ENCODE data around the gene LY9. TPM values are rescaled to one million over a fixed set of nuclear protein-coding genes. Genes with fewer than 3 reads are reported as not detected.

Gene LY9
- total RNA-seq, 2 donors from 2014 or later, result 0.41 to 0.71 TPM

GRCh38 chr1:160836561-160836960, 40.6 kb downstream of the LY9 start:
- Histone ChIP-seq H3K9me3 (no peaks in the 10 kb centered on the region), H3K4me3 (no peak overlapping the region), H3K4me1 (ENCODE audit: control insufficient read depth in 1 of 2, low read depth in 2 of 2) (peaks cover 7 to 13% of the 10 kb centered on the region in 2 donors), H3K36me3 (no peaks in the 10 kb centered on the region), H3K27ac (no peak overlapping the region), H3K27me3 (replicated peaks; ENCODE audit: insufficient read depth) (no peaks in the 10 kb centered on the region)
- TF ChIP-seq CTCF (IDR thresholded peaks at IDR 0.05), result no peak
- DNase-seq (ENCODE audit: low spot score) (no peak), ATAC-seq (ENCODE audit: insufficient number of reproducible peaks, low FRiP score, low read depth) (no peak)

GRCh38 chr1:160836981-160837557, 41.1 kb downstream of the LY9 start:
- no peak for TF ChIP-seq CTCF (IDR thresholded peaks at IDR 0.05)
- Histone ChIP-seq H3K27me3 (replicated peaks; ENCODE audit: insufficient read depth) (no peaks in the 10 kb centered on the region), H3K9me3 (no peaks in the 10 kb centered on the region), H3K36me3 (no peaks in the 10 kb centered on the region), H3K4me3 (no peak overlapping the region), H3K4me1 (ENCODE audit: control insufficient read depth in 1 of 2, low read depth in 2 of 2) (peaks cover 7 to 13% of the 10 kb centered on the region in 2 donors), H3K27ac (no peak overlapping the region)
- ATAC-seq (ENCODE audit: insufficient number of reproducible peaks, low FRiP score, low read depth), result no peak
- DNase-seq (ENCODE audit: low spot score), result no peak

- ATAC-seq (ENCODE audit: insufficient number of reproducible peaks, low FRiP score, low read depth), result no peak
Observed at GRCh38 chr1:160837558-160838205, 41.7 kb downstream of the LY9 start.

GRCh38 chr1:160838888-160839287, 42.9 kb downstream of the LY9 start:
- Histone ChIP-seq H3K36me3 (no peaks in the 10 kb centered on the region), H3K27me3 (replicated peaks; ENCODE audit: insufficient read depth) (no peaks in the 10 kb centered on the region), H3K9me3 (no peaks in the 10 kb centered on the region), H3K27ac (no peak overlapping the region), H3K4me1 (ENCODE audit: control insufficient read depth in 1 of 2, low read depth in 2 of 2) (peaks cover 7 to 14% of the 10 kb centered on the region in 2 donors), H3K4me3 (no peak overlapping the region)
- TF ChIP-seq CTCF (IDR thresholded peaks at IDR 0.05), result no peak
- ATAC-seq (ENCODE audit: insufficient number of reproducible peaks, low FRiP score, low read depth), result no peak
- no peak for DNase-seq (ENCODE audit: low spot score)

More at GRCh38 chr1:160837558-160838205, 41.7 kb downstream of the LY9 start:
- Histone ChIP-seq H3K27me3 (replicated peaks; ENCODE audit: insufficient read depth) (no peaks in the 10 kb centered on the region), H3K27ac (no peak overlapping the region), H3K9me3 (no peaks in the 10 kb centered on the region), H3K36me3 (no peaks in the 10 kb centered on the region), H3K4me3 (no peak overlapping the region), H3K4me1 (ENCODE audit: control insufficient read depth in 1 of 2, low read depth in 2 of 2) (peaks cover 7 to 13% of the 10 kb centered on the region in 2 donors)
- TF ChIP-seq CTCF (IDR thresholded peaks at IDR 0.05), result no peak
- DNase-seq (ENCODE audit: low spot score), result no peak

- no peak for TF ChIP-seq CTCF (IDR thresholded peaks at IDR 0.05)
- Histone ChIP-seq H3K4me1 (ENCODE audit: control insufficient read depth in 1 of 2, low read depth in 2 of 2) (peaks cover 7 to 20% of the 10 kb centered on the region in 2 donors), H3K27ac (no peak overlapping the region), H3K36me3 (no peaks in the 10 kb centered on the region), H3K9me3 (no peaks in the 10 kb centered on the region), H3K27me3 (replicated peaks; ENCODE audit: insufficient read depth) (no peaks in the 10 kb centered on the region), H3K4me3 (no peak overlapping the region)
- ATAC-seq (ENCODE audit: insufficient number of reproducible peaks, low FRiP score, low read depth) (no peak), DNase-seq (ENCODE audit: low spot score) (no peak)
Observed at GRCh38 chr1:160839746-160840145, 43.8 kb downstream of the LY9 start.

Measured in thoracic aorta (tissue), 2 donors.